ENCODE measurements around the gene ADAMTS20.

DNA sequence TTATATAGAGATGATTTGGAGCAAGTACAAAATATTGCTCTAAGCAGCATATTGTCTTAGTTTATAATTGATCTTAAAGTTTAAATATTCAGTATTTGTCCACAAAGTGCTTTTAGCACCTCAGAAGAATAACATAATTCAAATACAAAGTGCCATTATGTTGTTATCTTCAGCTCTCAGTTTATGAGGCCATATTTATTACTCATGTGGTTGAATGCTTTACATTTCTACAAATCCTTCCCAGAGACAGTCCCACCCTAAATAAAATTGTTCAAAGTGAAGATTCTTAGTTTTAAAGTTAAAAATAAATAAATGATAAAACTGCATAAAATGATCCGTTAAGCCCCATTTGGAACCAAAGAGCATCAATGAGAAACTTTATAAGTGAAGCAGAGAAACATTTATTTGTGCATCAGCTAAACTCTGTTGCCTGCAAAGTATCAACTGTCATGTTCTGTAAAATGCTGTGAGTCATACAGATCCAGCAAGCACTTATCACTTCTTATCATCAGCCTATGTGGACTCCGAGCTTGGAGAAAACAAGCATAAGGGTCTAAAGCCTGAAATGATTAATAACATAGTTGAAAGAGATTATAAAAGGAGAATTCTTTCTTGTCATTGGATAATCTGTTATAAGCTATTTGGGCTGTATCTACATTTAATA is 218.9 kb downstream of the ADAMTS20 start:
- TF ChIP-seq, protein P1, sequence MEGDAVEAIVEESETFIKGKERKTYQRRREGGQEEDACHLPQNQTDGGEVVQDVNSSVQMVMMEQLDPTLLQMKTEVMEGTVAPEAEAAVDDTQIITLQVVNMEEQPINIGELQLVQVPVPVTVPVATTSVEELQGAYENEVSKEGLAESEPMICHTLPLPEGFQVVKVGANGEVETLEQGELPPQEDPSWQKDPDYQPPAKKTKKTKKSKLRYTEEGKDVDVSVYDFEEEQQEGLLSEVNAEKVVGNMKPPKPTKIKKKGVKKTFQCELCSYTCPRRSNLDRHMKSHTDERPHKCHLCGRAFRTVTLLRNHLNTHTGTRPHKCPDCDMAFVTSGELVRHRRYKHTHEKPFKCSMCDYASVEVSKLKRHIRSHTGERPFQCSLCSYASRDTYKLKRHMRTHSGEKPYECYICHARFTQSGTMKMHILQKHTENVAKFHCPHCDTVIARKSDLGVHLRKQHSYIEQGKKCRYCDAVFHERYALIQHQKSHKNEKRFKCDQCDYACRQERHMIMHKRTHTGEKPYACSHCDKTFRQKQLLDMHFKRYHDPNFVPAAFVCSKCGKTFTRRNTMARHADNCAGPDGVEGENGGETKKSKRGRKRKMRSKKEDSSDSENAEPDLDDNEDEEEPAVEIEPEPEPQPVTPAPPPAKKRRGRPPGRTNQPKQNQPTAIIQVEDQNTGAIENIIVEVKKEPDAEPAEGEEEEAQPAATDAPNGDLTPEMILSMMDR (IDR thresholded peaks at IDR 0.05) = no peak
- TF ChIP-seq POLR2A (IDR thresholded peaks at IDR 0.05) = no peak
